CD14-positive monocyte (primary cell): ENCODE results near the gene PMFBP1. TPM values are rescaled to one million over a fixed set of nuclear protein-coding genes. Genes with fewer than 3 reads are reported as not detected.

ENCODE experiments used
- DNase-seq, 3 donors: peaks; one replicate each; pipeline ENCODE4 v3.0.0-alpha.2; 2011 to 2022
- H2AFZ ChIP-seq: 2 replicates; pipeline ENCODE4 v1.6.0; 2012; ENCODE audit warnings: mild to moderate bottlenecking, low read depth, low read length, inconsistent platforms; ENCODE audit not compliant: insufficient read depth, poor library complexity, severe bottlenecking
- H3K27ac ChIP-seq, 2 donors: 1 replicate in 1 of 2; 2 replicates in 1 of 2; pipeline ENCODE4 v1.5.1; 2012 to 2013; ENCODE audit warnings: low read length in 2 of 2, control low read depth in 1 of 2, inconsistent platforms in 1 of 2, low read depth in 1 of 2, mild to moderate bottlenecking in 1 of 2
- H3K27me3 ChIP-seq, 2 donors: one replicate each; pipeline versions ENCODE4 v1.6.0 to v1.6.1; 2011 to 2013; ENCODE audit warnings: low read length in 2 of 2; ENCODE audit not compliant: control insufficient read depth in 2 of 2, insufficient read depth in 2 of 2
- H3K36me3 ChIP-seq, 2 donors: replicated peaks in 1 of 2; 1 replicate in 1 of 2; 2 replicates in 1 of 2; pipeline versions ENCODE4 v1.5.1 to v1.6.1; 2012 to 2013; ENCODE audit warnings: low read length in 2 of 2, control low read depth in 1 of 2, inconsistent platforms in 1 of 2, mild to moderate bottlenecking in 1 of 2; ENCODE audit not compliant: insufficient read depth in 2 of 2, control insufficient read depth in 1 of 2
- H3K4me1 ChIP-seq, 2 donors: 1 replicate in 1 of 2; 2 replicates in 1 of 2; pipeline versions ENCODE4 v1.5.1 to v1.6.1; 2012 to 2013; ENCODE audit warnings: low read length in 2 of 2, control low read depth in 1 of 2, inconsistent platforms in 1 of 2, mild to moderate bottlenecking in 1 of 2, moderate library complexity in 1 of 2; ENCODE audit not compliant: insufficient read depth in 2 of 2, control insufficient read depth in 1 of 2
- H3K4me2 ChIP-seq: replicated peaks from 2 replicates; pipeline ENCODE3; 2012; ENCODE audit warnings: low read length, moderate library complexity, mild to moderate bottlenecking; ENCODE audit not compliant: poor library complexity, severe bottlenecking; ENCODE audit errors: extremely low read depth
- H3K4me3 ChIP-seq, 3 experiments: fragments of 200-600 bp in 1 of 3; sonication (generic) in 1 of 3; replicated peaks in 1 of 3; 1 replicate in 2 of 3; 2 replicates in 1 of 3; pipeline ENCODE4 v1.5.1; 2011 to 2013; ENCODE audit warnings: low read length in 3 of 3, mild to moderate bottlenecking in 3 of 3, control low read depth in 2 of 3, low read depth in 2 of 3, inconsistent platforms in 1 of 3, moderate library complexity in 1 of 3
- H3K79me2 ChIP-seq: 2 replicates; pipeline ENCODE4 v1.6.0; 2012; ENCODE audit warnings: mild to moderate bottlenecking, control low read depth, inconsistent platforms, low read length, moderate library complexity; ENCODE audit not compliant: insufficient read depth
- H3K9ac ChIP-seq: 2 replicates; pipeline ENCODE4 v1.6.0; 2017; ENCODE audit warnings: low read length, mild to moderate bottlenecking; ENCODE audit not compliant: insufficient read depth, poor library complexity, severe bottlenecking
- H3K9me3 ChIP-seq, 2 donors: replicated peaks in 1 of 2; 1 replicate in 1 of 2; 2 replicates in 1 of 2; pipeline versions ENCODE4 v1.5.1 to v1.6.1; 2012 to 2013; ENCODE audit warnings: low read length in 2 of 2, control low read depth in 1 of 2; ENCODE audit not compliant: control insufficient read depth in 1 of 2, insufficient read depth in 1 of 2
- H4K20me1 ChIP-seq: 2 replicates; pipeline ENCODE4 v1.6.0; 2012; ENCODE audit warnings: mild to moderate bottlenecking, low read length, control low read depth, moderate library complexity; ENCODE audit not compliant: insufficient read depth
- H3K27ac Mint-ChIP-seq, 7 donors: one replicate each; pipeline ENCODE4 v1.8.0; 2020; ENCODE audit warnings: mild to moderate bottlenecking in 7 of 7, mixed read lengths in 7 of 7, moderate library complexity in 6 of 7, inconsistent platforms in 2 of 7
- H3K27me3 Mint-ChIP-seq, 3 donors: one replicate each; pipeline ENCODE4 v1.8.0; 2021 to 2022; ENCODE audit warnings: low read depth in 3 of 3, mild to moderate bottlenecking in 3 of 3, mixed read lengths in 3 of 3, moderate library complexity in 3 of 3, inconsistent platforms in 1 of 3
- H3K36me3 Mint-ChIP-seq, 2 donors: one replicate each; pipeline ENCODE4 v1.8.0; 2020; ENCODE audit warnings: mixed read lengths in 2 of 2, inconsistent platforms in 1 of 2, mild to moderate bottlenecking in 1 of 2
- H3K4me1 Mint-ChIP-seq: one replicate; pipeline ENCODE4 v1.8.0; 2020; ENCODE audit warnings: mild to moderate bottlenecking, mixed read lengths
- H3K4me3 Mint-ChIP-seq, 2 donors: one replicate each; pipeline ENCODE4 v1.8.0; 2020; ENCODE audit warnings: mild to moderate bottlenecking in 2 of 2, mixed read lengths in 2 of 2, moderate library complexity in 1 of 2
- H3K9me3 Mint-ChIP-seq, 7 donors: one replicate each; pipeline ENCODE4 v1.8.0; 2020 to 2022; ENCODE audit warnings: mixed read lengths in 7 of 7, mild to moderate bottlenecking in 6 of 7, moderate library complexity in 6 of 7, inconsistent platforms in 2 of 7
- WGBS: methylation state at CpG from one replicate; pipeline ENCODE4 v1.1.5; 2013; ENCODE audit warnings: missing lambda C conversion rate; ENCODE audit not compliant: insufficient coverage; 5-methylcytosine and 5-hydroxymethylcytosine counted together
- intact Hi-C, 2 donors: fragments of 100-400 bp; cut with micrococcal nuclease; formaldehyde crosslinking; loops; one replicate each; pipeline versions ENCODE4 v1.15.0 to v1.15.1; 2023
- polyA plus RNA-seq, 3 donors: library from polyadenylated mRNA; depleted of rRNA in 1 of 3; unstranded in 2 of 3; stranded (reverse) in 1 of 3; fragments of 300-500 nt in 2 of 3; fragments of >200 nt in 1 of 3; fragmentation: Illumina TruSeq in 2 of 3; gene quantifications; 1 replicate in 2 of 3; 2 replicates in 1 of 3; pipeline ENCODE4 v1.2.3, GENCODE V29; 2012 to 2021
- TF ChIP-seq, protein P1 (sequence below): fragments of 200-600 bp; IDR thresholded peaks from one replicate; pipeline ENCODE4 v1.8.0; 2022; ENCODE audit warnings: antibody characterized with exemption, mild to moderate bottlenecking

Gene PMFBP1
- polyA plus RNA-seq, 3 donors: 0.15 to 0.87 (median 0.18) TPM

DNA sequence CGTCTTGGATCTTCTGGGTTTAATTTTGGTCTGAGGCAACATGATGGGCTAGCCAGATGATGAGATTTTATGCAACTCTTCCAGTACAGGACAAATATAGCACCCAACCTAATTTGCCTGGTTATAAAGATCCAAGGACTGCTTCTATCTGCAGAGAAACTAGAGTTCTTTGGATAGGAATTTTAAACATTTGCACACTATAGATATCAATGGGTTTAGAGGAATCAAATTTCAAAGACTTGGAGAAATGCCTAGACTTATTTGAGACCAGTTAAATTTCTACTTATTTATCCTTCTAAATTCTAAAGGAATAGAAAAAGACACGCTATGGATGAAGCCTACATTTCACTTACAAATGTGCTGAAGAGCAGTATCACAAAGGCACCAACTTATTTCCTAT lies 12.6 kb downstream of the PMFBP1 start:
- Mint-ChIP-seq H3K36me3 (peaks cover 3 to 7% of the 10 kb centered on the region in 2 donors), H3K4me1 (peaks cover 6% of the 10 kb centered on the region), H3K27me3 (peaks cover 0 to 1% (median 0%) of the 10 kb centered on the region in 3 donors), H3K9me3 (peaks cover 0 to 3% (median 0%) of the 10 kb centered on the region in 7 donors), H3K27ac (no peak overlapping the region), H3K4me3 (no peak overlapping the region)
- H3K4me2 ChIP-seq: no peak overlapping the region
- no peaks in the 10 kb centered on the region for H3K36me3 ChIP-seq
- no peak overlapping the region for H3K27ac ChIP-seq
- TF ChIP-seq, protein P1, sequence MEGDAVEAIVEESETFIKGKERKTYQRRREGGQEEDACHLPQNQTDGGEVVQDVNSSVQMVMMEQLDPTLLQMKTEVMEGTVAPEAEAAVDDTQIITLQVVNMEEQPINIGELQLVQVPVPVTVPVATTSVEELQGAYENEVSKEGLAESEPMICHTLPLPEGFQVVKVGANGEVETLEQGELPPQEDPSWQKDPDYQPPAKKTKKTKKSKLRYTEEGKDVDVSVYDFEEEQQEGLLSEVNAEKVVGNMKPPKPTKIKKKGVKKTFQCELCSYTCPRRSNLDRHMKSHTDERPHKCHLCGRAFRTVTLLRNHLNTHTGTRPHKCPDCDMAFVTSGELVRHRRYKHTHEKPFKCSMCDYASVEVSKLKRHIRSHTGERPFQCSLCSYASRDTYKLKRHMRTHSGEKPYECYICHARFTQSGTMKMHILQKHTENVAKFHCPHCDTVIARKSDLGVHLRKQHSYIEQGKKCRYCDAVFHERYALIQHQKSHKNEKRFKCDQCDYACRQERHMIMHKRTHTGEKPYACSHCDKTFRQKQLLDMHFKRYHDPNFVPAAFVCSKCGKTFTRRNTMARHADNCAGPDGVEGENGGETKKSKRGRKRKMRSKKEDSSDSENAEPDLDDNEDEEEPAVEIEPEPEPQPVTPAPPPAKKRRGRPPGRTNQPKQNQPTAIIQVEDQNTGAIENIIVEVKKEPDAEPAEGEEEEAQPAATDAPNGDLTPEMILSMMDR: no peak
- H3K27me3 ChIP-seq: no peaks in the 10 kb centered on the region
- no peaks in the 10 kb centered on the region for H3K4me1 ChIP-seq
- DNase-seq: no peak
- no peaks in the 10 kb centered on the region for H3K79me2 ChIP-seq
- no peak overlapping the region for H2AFZ ChIP-seq
- no peaks in the 10 kb centered on the region for H4K20me1 ChIP-seq
- intact Hi-C loops: no loop called here
- no peak overlapping the region for H3K4me3 ChIP-seq
- WGBS: no CpG with 5 or more reads among the region's 2 CpGs
- H3K9me3 ChIP-seq: no peaks in the 10 kb centered on the region
- H3K9ac ChIP-seq: no peak overlapping the region

DNA sequence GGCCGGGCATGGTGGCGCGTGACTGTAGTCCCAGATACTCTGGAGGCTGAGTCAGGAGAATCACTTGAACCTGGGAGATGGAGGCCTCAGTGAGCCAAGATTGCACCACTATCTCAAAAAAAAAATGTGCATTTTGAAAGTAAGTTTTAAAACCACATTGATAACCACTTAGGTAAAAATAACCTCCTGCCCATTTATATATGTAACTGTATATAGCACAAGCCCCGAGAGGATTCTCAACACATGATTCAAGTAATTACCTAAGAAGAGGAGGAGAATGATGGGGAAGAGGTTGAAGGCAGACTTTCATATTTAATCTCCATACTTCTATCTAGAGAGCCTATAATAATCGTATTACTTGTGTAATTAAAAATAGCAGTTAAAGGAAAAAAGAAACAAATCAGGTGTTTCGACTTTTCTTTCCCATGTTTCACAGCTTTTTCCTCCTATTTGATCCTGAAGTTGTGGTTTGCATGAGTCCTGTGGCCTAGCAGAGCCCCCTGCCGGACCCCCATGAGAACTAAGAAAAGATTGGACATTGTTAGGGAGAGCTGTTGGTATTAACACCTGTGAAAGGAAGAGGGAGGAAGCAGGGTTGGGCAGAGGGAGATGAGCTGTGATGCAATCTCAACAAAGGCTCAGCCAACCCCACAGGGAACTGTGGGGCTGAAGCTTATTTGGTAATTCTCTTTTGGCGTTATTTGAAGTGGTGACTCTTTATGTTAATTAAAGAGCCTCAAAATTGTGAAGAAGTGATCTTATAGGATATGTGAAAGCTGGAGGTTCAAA lies 22.1 kb downstream of the PMFBP1 start:
- no peak for DNase-seq
- Mint-ChIP-seq H3K36me3 (peaks cover 2 to 3% of the 10 kb centered on the region in 2 donors), H3K27ac (peak overlapping the region in 2 of 7 donors; percentile 1 to 70), H3K4me1 (peaks cover 8% of the 10 kb centered on the region), H3K4me3 (no peak overlapping the region), H3K27me3 (no peaks in the 10 kb centered on the region), H3K9me3 (peaks cover 4 to 11% (median 6%) of the 10 kb centered on the region in 7 donors)
- Histone ChIP-seq H3K27me3 (no peaks in the 10 kb centered on the region), H3K36me3 (no peaks in the 10 kb centered on the region), H4K20me1 (no peaks in the 10 kb centered on the region), H3K79me2 (no peaks in the 10 kb centered on the region), H3K4me1 (peaks cover 3 to 7% of the 10 kb centered on the region in 2 donors), H3K4me3 (no peak overlapping the region), H3K9me3 (no peaks in the 10 kb centered on the region), H3K9ac (no peak overlapping the region), H3K27ac (no peak overlapping the region), H2AFZ (no peak overlapping the region), H3K4me2 (no peak overlapping the region)
- intact Hi-C loops: no loop called here
- TF ChIP-seq, protein P1: no peak
- WGBS: 67% methylated on average over 5 of the region's 8 CpGs
